ENCODE measurements around the gene MAK.

DNA sequence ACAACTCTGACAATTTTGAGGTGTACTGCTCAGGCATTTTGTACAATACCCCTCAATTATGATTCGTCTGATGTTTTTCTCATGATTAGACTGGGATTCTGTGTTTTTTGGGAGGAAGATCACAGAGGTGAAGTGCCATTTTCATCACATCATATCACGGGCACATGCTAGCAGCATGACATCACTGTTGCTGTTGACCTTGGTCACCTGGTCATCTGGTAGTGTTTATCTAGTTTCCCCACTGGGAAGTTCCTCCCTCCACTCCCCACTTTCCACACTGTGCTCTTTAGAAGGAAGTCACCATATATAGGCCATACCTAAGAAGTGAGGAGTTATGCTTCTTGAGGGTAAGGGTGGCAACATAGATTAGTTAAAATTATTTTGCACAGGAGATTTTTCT is 22.7 kb upstream of the MAK start:
- TF ChIP-seq, protein P1, sequence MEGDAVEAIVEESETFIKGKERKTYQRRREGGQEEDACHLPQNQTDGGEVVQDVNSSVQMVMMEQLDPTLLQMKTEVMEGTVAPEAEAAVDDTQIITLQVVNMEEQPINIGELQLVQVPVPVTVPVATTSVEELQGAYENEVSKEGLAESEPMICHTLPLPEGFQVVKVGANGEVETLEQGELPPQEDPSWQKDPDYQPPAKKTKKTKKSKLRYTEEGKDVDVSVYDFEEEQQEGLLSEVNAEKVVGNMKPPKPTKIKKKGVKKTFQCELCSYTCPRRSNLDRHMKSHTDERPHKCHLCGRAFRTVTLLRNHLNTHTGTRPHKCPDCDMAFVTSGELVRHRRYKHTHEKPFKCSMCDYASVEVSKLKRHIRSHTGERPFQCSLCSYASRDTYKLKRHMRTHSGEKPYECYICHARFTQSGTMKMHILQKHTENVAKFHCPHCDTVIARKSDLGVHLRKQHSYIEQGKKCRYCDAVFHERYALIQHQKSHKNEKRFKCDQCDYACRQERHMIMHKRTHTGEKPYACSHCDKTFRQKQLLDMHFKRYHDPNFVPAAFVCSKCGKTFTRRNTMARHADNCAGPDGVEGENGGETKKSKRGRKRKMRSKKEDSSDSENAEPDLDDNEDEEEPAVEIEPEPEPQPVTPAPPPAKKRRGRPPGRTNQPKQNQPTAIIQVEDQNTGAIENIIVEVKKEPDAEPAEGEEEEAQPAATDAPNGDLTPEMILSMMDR (IDR thresholded peaks at IDR 0.05; ENCODE audit: low read depth, low read length, missing input control), result no peak
- TF ChIP-seq TAF1 (conservative IDR thresholded peaks at IDR 0.05) (no peak), YY1 (IDR thresholded peaks at IDR 0.05) (no peak), JUND (IDR thresholded peaks at IDR 0.05) (no peak), EGR1 (IDR thresholded peaks at IDR 0.05; ENCODE audit: low read depth in 2 of 2) (no peak), RAD21 (IDR thresholded peaks at IDR 0.05) (no peak), RXRA (IDR thresholded peaks at IDR 0.05) (no peak), HNF4G (IDR thresholded peaks at IDR 0.05) (no peak), GABPA (IDR thresholded peaks at IDR 0.05 in 1 of 2, conservative IDR thresholded peaks at IDR 0.05 in 1 of 2) (no peak), NR2F2 (IDR thresholded peaks at IDR 0.05) (no peak), SP1 (IDR thresholded peaks at IDR 0.05) (no peak)
- TF ChIP-seq, protein P2, sequence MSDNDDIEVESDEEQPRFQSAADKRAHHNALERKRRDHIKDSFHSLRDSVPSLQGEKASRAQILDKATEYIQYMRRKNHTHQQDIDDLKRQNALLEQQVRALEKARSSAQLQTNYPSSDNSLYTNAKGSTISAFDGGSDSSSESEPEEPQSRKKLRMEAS (IDR thresholded peaks at IDR 0.05), result no peak
- TF ChIP-seq, protein P3, sequence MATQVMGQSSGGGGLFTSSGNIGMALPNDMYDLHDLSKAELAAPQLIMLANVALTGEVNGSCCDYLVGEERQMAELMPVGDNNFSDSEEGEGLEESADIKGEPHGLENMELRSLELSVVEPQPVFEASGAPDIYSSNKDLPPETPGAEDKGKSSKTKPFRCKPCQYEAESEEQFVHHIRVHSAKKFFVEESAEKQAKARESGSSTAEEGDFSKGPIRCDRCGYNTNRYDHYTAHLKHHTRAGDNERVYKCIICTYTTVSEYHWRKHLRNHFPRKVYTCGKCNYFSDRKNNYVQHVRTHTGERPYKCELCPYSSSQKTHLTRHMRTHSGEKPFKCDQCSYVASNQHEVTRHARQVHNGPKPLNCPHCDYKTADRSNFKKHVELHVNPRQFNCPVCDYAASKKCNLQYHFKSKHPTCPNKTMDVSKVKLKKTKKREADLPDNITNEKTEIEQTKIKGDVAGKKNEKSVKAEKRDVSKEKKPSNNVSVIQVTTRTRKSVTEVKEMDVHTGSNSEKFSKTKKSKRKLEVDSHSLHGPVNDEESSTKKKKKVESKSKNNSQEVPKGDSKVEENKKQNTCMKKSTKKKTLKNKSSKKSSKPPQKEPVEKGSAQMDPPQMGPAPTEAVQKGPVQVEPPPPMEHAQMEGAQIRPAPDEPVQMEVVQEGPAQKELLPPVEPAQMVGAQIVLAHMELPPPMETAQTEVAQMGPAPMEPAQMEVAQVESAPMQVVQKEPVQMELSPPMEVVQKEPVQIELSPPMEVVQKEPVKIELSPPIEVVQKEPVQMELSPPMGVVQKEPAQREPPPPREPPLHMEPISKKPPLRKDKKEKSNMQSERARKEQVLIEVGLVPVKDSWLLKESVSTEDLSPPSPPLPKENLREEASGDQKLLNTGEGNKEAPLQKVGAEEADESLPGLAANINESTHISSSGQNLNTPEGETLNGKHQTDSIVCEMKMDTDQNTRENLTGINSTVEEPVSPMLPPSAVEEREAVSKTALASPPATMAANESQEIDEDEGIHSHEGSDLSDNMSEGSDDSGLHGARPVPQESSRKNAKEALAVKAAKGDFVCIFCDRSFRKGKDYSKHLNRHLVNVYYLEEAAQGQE (IDR thresholded peaks at IDR 0.05), result no peak
- TF ChIP-seq, protein P4, sequence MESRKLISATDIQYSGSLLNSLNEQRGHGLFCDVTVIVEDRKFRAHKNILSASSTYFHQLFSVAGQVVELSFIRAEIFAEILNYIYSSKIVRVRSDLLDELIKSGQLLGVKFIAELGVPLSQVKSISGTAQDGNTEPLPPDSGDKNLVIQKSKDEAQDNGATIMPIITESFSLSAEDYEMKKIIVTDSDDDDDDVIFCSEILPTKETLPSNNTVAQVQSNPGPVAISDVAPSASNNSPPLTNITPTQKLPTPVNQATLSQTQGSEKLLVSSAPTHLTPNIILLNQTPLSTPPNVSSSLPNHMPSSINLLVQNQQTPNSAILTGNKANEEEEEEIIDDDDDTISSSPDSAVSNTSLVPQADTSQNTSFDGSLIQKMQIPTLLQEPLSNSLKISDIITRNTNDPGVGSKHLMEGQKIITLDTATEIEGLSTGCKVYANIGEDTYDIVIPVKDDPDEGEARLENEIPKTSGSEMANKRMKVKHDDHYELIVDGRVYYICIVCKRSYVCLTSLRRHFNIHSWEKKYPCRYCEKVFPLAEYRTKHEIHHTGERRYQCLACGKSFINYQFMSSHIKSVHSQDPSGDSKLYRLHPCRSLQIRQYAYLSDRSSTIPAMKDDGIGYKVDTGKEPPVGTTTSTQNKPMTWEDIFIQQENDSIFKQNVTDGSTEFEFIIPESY (IDR thresholded peaks at IDR 0.05), result no peak

Data from liver (tissue), 3 donors.